DND-41 (cell line): ENCODE measurements around the gene GREB1L.

Experiments used
- ATAC-seq: fragments of 200-7000 bp; cut with Tn5 transposase; 3 replicates; pipeline ENCODE4 v1.9.1; 2021; ENCODE audit warnings: low read depth; ENCODE audit not compliant: insufficient read depth
- DNase-seq: peaks from one replicate; pipeline ENCODE4 v3.0.0-alpha.2; 2020
- H2AFZ ChIP-seq: 2 replicates; pipeline ENCODE4 v1.6.0; 2012; ENCODE audit warnings: low read depth, low read length
- H3K27ac ChIP-seq: 2 replicates; pipeline ENCODE4 v1.5.1; 2012; ENCODE audit warnings: low read length, inconsistent platforms
- H3K27me3 ChIP-seq: fragments of 200-600 bp; sonication (generic); 2 replicates; pipeline ENCODE4 v1.6.0; 2012; ENCODE audit warnings: low read length, mild to moderate bottlenecking, inconsistent platforms; ENCODE audit not compliant: insufficient read depth, poor library complexity
- H3K36me3 ChIP-seq: 2 replicates; pipeline ENCODE4 v1.5.1; 2012; ENCODE audit warnings: low read length, inconsistent platforms; ENCODE audit not compliant: insufficient read depth
- H3K4me1 ChIP-seq: 2 replicates; pipeline ENCODE4 v1.5.1; 2012; ENCODE audit warnings: mild to moderate bottlenecking, low read length; ENCODE audit not compliant: insufficient read depth
- H3K4me2 ChIP-seq: 2 replicates; pipeline ENCODE4 v1.6.0; 2012; ENCODE audit warnings: mild to moderate bottlenecking, moderate library complexity, low read length, inconsistent platforms; ENCODE audit not compliant: insufficient read depth
- H3K4me3 ChIP-seq, 2 experiments: fragments of 200-600 bp in 1 of 2; shearing (Covaris generic) in 1 of 2; 2 replicates each; pipeline ENCODE4 v1.5.1; 2012 to 2016; ENCODE audit warnings: inconsistent platforms in 2 of 2, low read length in 2 of 2, mild to moderate bottlenecking in 2 of 2, low read depth in 1 of 2, moderate library complexity in 1 of 2
- H3K79me2 ChIP-seq: 2 replicates; pipeline ENCODE4 v1.6.0; 2012; ENCODE audit warnings: low read length, inconsistent platforms; ENCODE audit not compliant: insufficient read depth
- H3K9ac ChIP-seq: 2 replicates; pipeline ENCODE4 v1.6.0; 2012; ENCODE audit warnings: low read depth, mild to moderate bottlenecking, inconsistent platforms, low read length, moderate library complexity
- H3K9me3 ChIP-seq: 2 replicates; pipeline ENCODE4 v1.5.1; 2012; ENCODE audit warnings: low read length, moderate library complexity, mild to moderate bottlenecking, inconsistent platforms; ENCODE audit not compliant: insufficient read depth, severe bottlenecking
- H4K20me1 ChIP-seq: 2 replicates; pipeline ENCODE4 v1.6.0; 2012; ENCODE audit warnings: low read length; ENCODE audit not compliant: insufficient read depth
- CTCF ChIP-seq: IDR thresholded peaks from 2 replicates; pipeline ENCODE4 v1.5.1; 2012; ENCODE audit warnings: borderline replicate concordance, low read length, moderate library complexity, mild to moderate bottlenecking; ENCODE audit not compliant: poor library complexity, severe bottlenecking; ENCODE audit errors: extremely low read depth
- EZH2 ChIP-seq: IDR thresholded peaks from 3 replicates; pipeline ENCODE4 v1.6.1; 2012; ENCODE audit warnings: borderline replicate concordance, low read depth, mild to moderate bottlenecking, moderate library complexity, low read length, inconsistent platforms; ENCODE audit not compliant: severe bottlenecking

GREB1L gene

GRCh38 chr18:21262244-21262643 is 20.2 kb downstream of the GREB1L start:
- H4K20me1 ChIP-seq = no peaks in the 10 kb centered on the region
- H3K79me2 ChIP-seq = no peaks in the 10 kb centered on the region
- H3K4me1 ChIP-seq = no peaks in the 10 kb centered on the region
- no peaks in the 10 kb centered on the region for H3K9me3 ChIP-seq
- H3K27ac ChIP-seq = no peak overlapping the region
- ATAC-seq = no peak
- H3K4me3 ChIP-seq = no peak overlapping the region
- peaks cover 7% of the 10 kb centered on the region for H3K27me3 ChIP-seq
- no peak for DNase-seq
- no peaks in the 10 kb centered on the region for H3K36me3 ChIP-seq
- H2AFZ ChIP-seq = no peak overlapping the region
- H3K9ac ChIP-seq = no peak overlapping the region
- TF ChIP-seq CTCF (no peak), EZH2 (no peak)
- H3K4me2 ChIP-seq = no peak overlapping the region

- H3K27ac ChIP-seq = no peak overlapping the region
- no peak overlapping the region for H3K9ac ChIP-seq
- H3K27me3 ChIP-seq = peaks cover 7% of the 10 kb centered on the region
- no peaks in the 10 kb centered on the region for H3K36me3 ChIP-seq
- no peak overlapping the region for H3K4me2 ChIP-seq
- H3K9me3 ChIP-seq = no peaks in the 10 kb centered on the region
- no peaks in the 10 kb centered on the region for H3K79me2 ChIP-seq
- H2AFZ ChIP-seq = no peak overlapping the region
- TF ChIP-seq EZH2 (no peak), CTCF (no peak)
- H3K4me1 ChIP-seq = no peaks in the 10 kb centered on the region
- no peak overlapping the region for H3K4me3 ChIP-seq
- ATAC-seq (no peak), DNase-seq (no peak)
- H4K20me1 ChIP-seq = no peaks in the 10 kb centered on the region
These were observed 20.9 kb downstream of the GREB1L start for GRCh38 chr18:21262979-21263378.

- no peak overlapping the region for H3K9ac ChIP-seq
These were observed 22.6 kb downstream of the GREB1L start for GRCh38 chr18:21264651-21265050.

More at GRCh38 chr18:21264651-21265050, 22.6 kb downstream of the GREB1L start:
- Histone ChIP-seq H3K4me3 (no peak overlapping the region), H3K9me3 (no peaks in the 10 kb centered on the region), H2AFZ (no peak overlapping the region), H4K20me1 (no peaks in the 10 kb centered on the region), H3K79me2 (no peaks in the 10 kb centered on the region), H3K4me2 (no peak overlapping the region), H3K4me1 (no peaks in the 10 kb centered on the region), H3K27me3 (peaks cover 7% of the 10 kb centered on the region), H3K36me3 (no peaks in the 10 kb centered on the region), H3K27ac (no peak overlapping the region)
- DNase-seq = no peak
- TF ChIP-seq CTCF (no peak), EZH2 (no peak)
- ATAC-seq = no peak
